ENCODE results near the gene TMEM151B. TPM values are rescaled to one million over a fixed set of nuclear protein-coding genes. Genes with fewer than 3 reads are reported as not detected.
A peak's percentile ranks its signal among the peaks of the same experiment; 100 is the strongest.

The TMEM151B gene
- total RNA-seq, 1 experiment from 2014 or later: not detected

- DNase-seq: no peak
- CTCF ChIA-PET: no interaction called here
These were observed 18.4 kb upstream of the TMEM151B start for GRCh38 chr6:44251576-44252524.

GRCh38 chr6:44253307-44254101, 16.7 kb upstream of the TMEM151B start:
- Histone ChIP-seq H3K27ac (ENCODE audit: low read length) (no peak overlapping the region), H3K27me3 (ENCODE audit: low read length) (no peaks in the 10 kb centered on the region), H2AFZ (ENCODE audit: low read length) (no peak overlapping the region), H4K20me1 (ENCODE audit: low read length) (peaks cover 73% of the 10 kb centered on the region), H3F3A (ENCODE audit: low read length, unreplicated experiment) (peaks cover 60% of the 10 kb centered on the region), H3K9me3 (ENCODE audit: low read length) (no peaks in the 10 kb centered on the region), H3K4me1 (ENCODE audit: insufficient read depth, low read length) (peaks cover 47% of the 10 kb centered on the region), H3K79me2 (ENCODE audit: low read length) (peaks cover 59% of the 10 kb centered on the region), H3K36me3 (ENCODE audit: low read depth, low read length) (peaks cover 61% of the 10 kb centered on the region), H3K9ac (ENCODE audit: low read length) (no peak overlapping the region), H3K4me3 (ENCODE audit: low read length) (no peak overlapping the region), H3K9me2 (replicated peaks; ENCODE audit: low read length) (no peaks in the 10 kb centered on the region), H3K4me2 (ENCODE audit: low read length) (no peak overlapping the region)
- TSS peak; percentile 3 for BruUV-seq (replicated peaks)
- intact Hi-C loops (cut with micrococcal nuclease): no loop called here
- ChIA-PET CTCF (no interaction called here), POLR2A (ENCODE audit: unreplicated experiment) (interaction anchor here (0.6 kb wide), 1 partner anchor 30 kb away, joined by 20 read pairs; the partner anchor contains the start of gene SLC29A1)
- peak; percentile 12; the same call in 1 of the 2 replicates for ATAC-seq
- peak; percentile 64 for DNase-seq
- TF ChIP-seq, protein P1, sequence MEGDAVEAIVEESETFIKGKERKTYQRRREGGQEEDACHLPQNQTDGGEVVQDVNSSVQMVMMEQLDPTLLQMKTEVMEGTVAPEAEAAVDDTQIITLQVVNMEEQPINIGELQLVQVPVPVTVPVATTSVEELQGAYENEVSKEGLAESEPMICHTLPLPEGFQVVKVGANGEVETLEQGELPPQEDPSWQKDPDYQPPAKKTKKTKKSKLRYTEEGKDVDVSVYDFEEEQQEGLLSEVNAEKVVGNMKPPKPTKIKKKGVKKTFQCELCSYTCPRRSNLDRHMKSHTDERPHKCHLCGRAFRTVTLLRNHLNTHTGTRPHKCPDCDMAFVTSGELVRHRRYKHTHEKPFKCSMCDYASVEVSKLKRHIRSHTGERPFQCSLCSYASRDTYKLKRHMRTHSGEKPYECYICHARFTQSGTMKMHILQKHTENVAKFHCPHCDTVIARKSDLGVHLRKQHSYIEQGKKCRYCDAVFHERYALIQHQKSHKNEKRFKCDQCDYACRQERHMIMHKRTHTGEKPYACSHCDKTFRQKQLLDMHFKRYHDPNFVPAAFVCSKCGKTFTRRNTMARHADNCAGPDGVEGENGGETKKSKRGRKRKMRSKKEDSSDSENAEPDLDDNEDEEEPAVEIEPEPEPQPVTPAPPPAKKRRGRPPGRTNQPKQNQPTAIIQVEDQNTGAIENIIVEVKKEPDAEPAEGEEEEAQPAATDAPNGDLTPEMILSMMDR (conservative IDR thresholded peaks at IDR 0.05; ENCODE audit: low read depth, low read length): peak; percentile 64
- TF ChIP-seq EZH2phosphoT487 (IDR thresholded peaks at IDR 0.05; ENCODE audit: borderline replicate concordance, low read length): no peak

More at GRCh38 chr6:44251576-44252524, 18.4 kb upstream of the TMEM151B start:
- Histone ChIP-seq H3K27ac (ENCODE audit: low read length) (no peak overlapping the region), H3K9ac (ENCODE audit: low read length) (no peak overlapping the region), H2AFZ (ENCODE audit: low read length) (no peak overlapping the region), H3K27me3 (ENCODE audit: low read length) (no peaks in the 10 kb centered on the region), H3K9me3 (ENCODE audit: low read length) (no peaks in the 10 kb centered on the region), H3K4me2 (ENCODE audit: low read length) (0 out of 2 replicates have a peak overlapping the region, but pooled peaks have one; percentile 16), H3K36me3 (ENCODE audit: low read depth, low read length) (peaks cover 74% of the 10 kb centered on the region), H3K79me2 (ENCODE audit: low read length) (peaks cover 72% of the 10 kb centered on the region), H3K4me1 (ENCODE audit: insufficient read depth, low read length) (peaks cover 41% of the 10 kb centered on the region), H3F3A (ENCODE audit: low read length, unreplicated experiment) (peaks cover 66% of the 10 kb centered on the region), H3K9me2 (replicated peaks; ENCODE audit: low read length) (no peaks in the 10 kb centered on the region), H3K4me3 (ENCODE audit: low read length) (0 out of 2 replicates have a peak overlapping the region, but pooled peaks have one; percentile 1), H4K20me1 (ENCODE audit: low read length) (peaks cover 89% of the 10 kb centered on the region)
- intact Hi-C loops (cut with micrococcal nuclease): no loop called here
- POLR2A ChIA-PET (ENCODE audit: unreplicated experiment): no interaction called here
- TF ChIP-seq EZH2 (IDR thresholded peaks at IDR 0.05; ENCODE audit: low read length, unreplicated experiment) (no peak), EZH2phosphoT487 (IDR thresholded peaks at IDR 0.05; ENCODE audit: borderline replicate concordance, low read length) (no peak)
- TF ChIP-seq, protein P1 (conservative IDR thresholded peaks at IDR 0.05; ENCODE audit: low read depth, low read length): no peak
- ATAC-seq: no peak
- BruUV-seq (replicated peaks): no TSS peak

Measured in PC-3 (cell line).